ENCODE results near the gene KCNJ4. TPM values are rescaled to one million over a fixed set of nuclear protein-coding genes. Genes with fewer than 3 reads are reported as not detected.
A peak's percentile ranks its signal among the peaks of the same experiment; 100 is the strongest.

KCNJ4 gene
- total RNA-seq, 1 donor from 2014 or later: 0.82 TPM

DNA sequence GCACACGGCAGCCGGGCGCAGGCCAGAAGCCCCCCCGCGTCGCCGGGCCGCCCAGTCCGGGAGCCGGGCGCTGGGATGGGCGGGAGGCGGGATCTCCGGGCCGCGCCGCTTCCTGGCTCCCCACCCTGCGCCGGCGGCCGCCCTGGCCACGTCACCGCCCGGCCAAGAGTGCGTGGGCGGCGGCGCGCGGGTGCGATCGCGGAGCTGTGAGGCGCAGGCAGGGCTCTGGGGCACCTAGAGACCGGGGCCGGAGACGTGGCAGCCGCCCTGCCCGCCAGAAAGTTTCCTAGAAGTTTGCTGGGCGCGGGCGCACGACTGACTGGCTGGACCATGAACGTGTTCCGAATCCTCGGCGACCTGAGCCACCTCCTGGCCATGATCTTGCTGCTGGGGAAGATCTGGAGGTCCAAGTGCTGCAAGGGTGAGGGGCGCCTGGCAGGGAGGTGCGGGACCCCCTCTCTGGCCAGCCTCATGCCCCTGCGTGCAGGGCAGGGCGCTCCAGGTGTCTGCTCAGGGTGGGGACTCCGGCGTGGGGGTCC lies 13.0 kb upstream of the KCNJ4 start, which contains the start of gene KDELR3:
Gene KDELR3 (plus strand): TSS at position 193 of the 539 bp plus-strand sequence. CDS start 138 bp downstream, at position 331.
- no peak within 1 kb of the TSS for H3K27ac ChIP-seq
- Mint-ChIP-seq H3K4me1 (peaks cover 28% of the 10 kb centered on the region), H3K9me3 (no peaks in the 10 kb centered on the region), H3K4me3 (peak within 1 kb of the TSS; percentile 81), H3K36me3 (no peaks in the 10 kb centered on the region), H3K27ac (no peak within 1 kb of the TSS), H3K27me3 (ENCODE audit: insufficient read depth, low read depth) (peaks cover 36% of the 10 kb centered on the region)
- peaks cover 12% of the 10 kb centered on the region for H3F3A ChIP-seq (ENCODE audit: low read depth)
- peak within 1 kb of the TSS; percentile 96 for H2AFZ ChIP-seq (replicated peaks)
- no peaks in the 10 kb centered on the region for H3K79me2 ChIP-seq (ENCODE audit: low read depth)
- H3K36me3 ChIP-seq: no peaks in the 10 kb centered on the region
- H3K27me3 ChIP-seq: peaks cover 60% of the 10 kb centered on the region
- H3K4me1 ChIP-seq: peaks cover 21% of the 10 kb centered on the region
- H3K4me3 ChIP-seq: peak within 1 kb of the TSS; percentile 66
- TF ChIP-seq EZH2phosphoT487 (IDR thresholded peaks at IDR 0.05): peak; percentile 39
- peak; percentile 61 for TF ChIP-seq EZH2 (IDR thresholded peaks at IDR 0.05)
- TF ChIP-seq CTCF (IDR thresholded peaks at IDR 0.05): no peak
- H3K9ac ChIP-seq: peak within 1 kb of the TSS; percentile 22
- no peaks in the 10 kb centered on the region for H4K20me1 ChIP-seq (ENCODE audit: low read depth)
- H3K9me3 ChIP-seq (ENCODE audit: low read depth): no peaks in the 10 kb centered on the region
- peak within 1 kb of the TSS; percentile 97 for H3K4me2 ChIP-seq
- peak; percentile 54 for DNase-seq (ENCODE audit: low spot score)

DNA sequence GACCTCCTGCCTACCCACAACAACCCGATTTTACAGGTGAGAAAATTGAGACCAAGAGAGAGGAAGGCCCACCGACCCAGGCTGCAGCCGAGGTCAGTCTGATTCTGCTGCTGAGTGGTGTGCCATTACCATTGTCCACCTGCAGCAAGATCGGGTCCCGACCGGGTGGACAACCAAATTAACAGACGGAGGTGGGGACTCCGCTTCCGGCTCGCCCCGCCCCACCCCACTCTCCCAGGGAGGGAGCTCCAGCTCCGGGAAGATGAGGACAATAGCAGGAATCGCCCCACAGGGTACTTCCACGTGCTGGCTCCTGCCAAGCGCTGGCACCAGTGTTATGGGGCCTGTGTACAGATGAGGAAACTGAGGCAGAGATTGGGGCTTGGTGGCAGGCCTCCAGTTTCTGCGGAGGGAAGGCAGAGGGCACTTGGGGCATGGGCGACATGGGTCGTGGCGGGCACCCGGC lies 12.5 kb upstream of the KCNJ4 start:
- no peak overlapping the region for H3K27ac Mint-ChIP-seq
- Histone ChIP-seq H3K9ac (no peak overlapping the region), H3F3A (ENCODE audit: low read depth) (peaks cover 15% of the 10 kb centered on the region), H3K36me3 (no peaks in the 10 kb centered on the region), H3K9me3 (ENCODE audit: low read depth) (no peaks in the 10 kb centered on the region), H2AFZ (replicated peaks) (peak overlapping the region; percentile 96), H3K79me2 (ENCODE audit: low read depth) (no peaks in the 10 kb centered on the region), H3K4me2 (peak overlapping the region; percentile 97), H3K4me3 (peak overlapping the region; percentile 66), H3K4me1 (peaks cover 23% of the 10 kb centered on the region), H3K27ac (no peak overlapping the region), H4K20me1 (ENCODE audit: low read depth) (no peaks in the 10 kb centered on the region), H3K27me3 (peaks cover 65% of the 10 kb centered on the region)
- H3K4me3 Mint-ChIP-seq: peak overlapping the region; percentile 81
- DNase-seq (ENCODE audit: low spot score): no peak
- no peak for TF ChIP-seq EZH2 (IDR thresholded peaks at IDR 0.05)
- no peak for TF ChIP-seq EZH2phosphoT487 (IDR thresholded peaks at IDR 0.05)
- no peak for TF ChIP-seq CTCF (IDR thresholded peaks at IDR 0.05)
- peaks cover 36% of the 10 kb centered on the region for H3K27me3 Mint-ChIP-seq (ENCODE audit: insufficient read depth, low read depth)
- no peaks in the 10 kb centered on the region for H3K36me3 Mint-ChIP-seq
- H3K4me1 Mint-ChIP-seq: peaks cover 31% of the 10 kb centered on the region
- no peaks in the 10 kb centered on the region for H3K9me3 Mint-ChIP-seq

GRCh38 chr22:38465673-38466490 lies 10.9 kb upstream of the KCNJ4 start:
- H3K27ac Mint-ChIP-seq: no peak overlapping the region
- H3F3A ChIP-seq (ENCODE audit: low read depth): peaks cover 28% of the 10 kb centered on the region
- DNase-seq (ENCODE audit: low spot score): no peak

More at GRCh38 chr22:38465673-38466490, 10.9 kb upstream of the KCNJ4 start:
- H3K36me3 Mint-ChIP-seq: no peaks in the 10 kb centered on the region
- H3K27me3 Mint-ChIP-seq (ENCODE audit: insufficient read depth, low read depth): peaks cover 39% of the 10 kb centered on the region
- Histone ChIP-seq H3K4me2 (no peak overlapping the region), H3K4me3 (no peak overlapping the region), H3K4me1 (peaks cover 27% of the 10 kb centered on the region), H3K9me3 (ENCODE audit: low read depth) (no peaks in the 10 kb centered on the region), H2AFZ (replicated peaks) (no peak overlapping the region), H4K20me1 (ENCODE audit: low read depth) (no peaks in the 10 kb centered on the region), H3K27ac (no peak overlapping the region), H3K9ac (no peak overlapping the region), H3K27me3 (peaks cover 79% of the 10 kb centered on the region), H3K79me2 (ENCODE audit: low read depth) (no peaks in the 10 kb centered on the region), H3K36me3 (no peaks in the 10 kb centered on the region)
- TF ChIP-seq EZH2 (IDR thresholded peaks at IDR 0.05): no peak
- TF ChIP-seq EZH2phosphoT487 (IDR thresholded peaks at IDR 0.05): no peak
- no peak for TF ChIP-seq CTCF (IDR thresholded peaks at IDR 0.05)
- H3K4me1 Mint-ChIP-seq: peaks cover 47% of the 10 kb centered on the region
- peak overlapping the region; percentile 30 for H3K4me3 Mint-ChIP-seq
- no peaks in the 10 kb centered on the region for H3K9me3 Mint-ChIP-seq

All from neural progenitor cell (in vitro differentiated cells).